Measurements from ENCODE around the gene HOXA3.

Gene HOXA3

DNA sequence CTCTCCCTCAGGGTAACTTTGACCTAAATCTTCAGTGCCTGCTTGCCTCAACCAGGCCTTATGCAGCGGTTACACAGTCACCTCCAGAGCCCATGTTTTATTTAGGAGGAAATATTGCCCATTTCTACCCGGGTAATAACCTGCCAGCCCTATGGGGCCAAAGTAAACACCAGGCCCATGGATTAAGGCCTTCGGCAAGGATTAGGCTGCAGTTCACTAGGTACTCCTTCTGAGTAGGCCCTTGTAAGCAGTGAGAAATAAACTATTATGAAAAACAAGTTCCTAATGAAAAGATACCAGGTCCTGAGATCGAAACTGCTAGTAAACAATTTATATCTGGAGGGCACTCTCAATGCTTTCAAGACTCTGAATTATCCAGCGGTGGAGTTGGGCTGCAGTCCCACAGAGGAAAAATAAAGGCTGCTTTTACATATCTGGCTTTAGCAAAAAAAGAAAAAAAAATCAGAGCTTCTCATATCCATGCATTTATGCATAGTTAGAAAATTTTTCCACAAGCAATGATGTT is 25.5 kb upstream of the HOXA3 start:
- DNase-seq: no peak

DNA sequence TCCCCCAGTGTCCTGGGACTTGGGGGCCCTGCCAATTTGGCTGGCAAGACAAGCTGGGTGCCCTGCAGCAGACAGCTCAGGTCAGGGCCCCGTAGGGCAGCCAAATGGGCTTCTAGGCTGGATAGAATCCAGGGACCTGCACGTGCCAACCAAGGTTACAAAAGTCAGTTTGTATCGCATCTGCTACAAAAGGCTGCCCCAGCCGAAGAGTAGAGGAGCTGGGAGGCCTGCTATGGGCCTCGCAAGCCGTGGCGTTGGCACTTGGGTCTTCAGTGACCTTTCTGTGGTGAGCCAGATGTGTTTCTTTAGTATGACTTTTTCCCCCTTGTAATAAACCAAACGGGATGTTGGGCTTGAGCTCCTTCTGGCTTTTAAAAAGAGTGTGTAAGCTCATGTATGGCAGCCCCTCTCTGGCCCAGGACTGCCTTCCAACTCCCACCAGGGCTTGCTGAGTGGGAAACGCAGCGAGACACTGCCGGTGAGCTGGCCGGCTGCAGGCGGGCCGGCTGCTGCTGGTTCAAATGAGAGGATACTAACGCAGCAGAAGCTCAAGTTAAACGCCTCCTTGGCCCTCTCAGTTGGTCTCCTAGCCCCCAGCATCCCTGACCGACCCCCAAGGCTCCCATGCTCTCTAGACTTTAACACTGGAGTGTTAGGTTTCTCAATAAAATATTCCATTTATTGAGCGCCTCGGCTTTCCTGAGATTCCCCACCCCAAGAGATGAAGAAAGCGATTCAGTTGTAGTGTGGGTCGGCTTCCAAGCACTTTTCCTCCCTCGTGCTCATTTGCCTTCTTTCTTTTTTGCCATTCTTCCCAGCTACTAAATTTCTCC is 24.8 kb upstream of the HOXA3 start:
- DNase-seq: no peak

DNA sequence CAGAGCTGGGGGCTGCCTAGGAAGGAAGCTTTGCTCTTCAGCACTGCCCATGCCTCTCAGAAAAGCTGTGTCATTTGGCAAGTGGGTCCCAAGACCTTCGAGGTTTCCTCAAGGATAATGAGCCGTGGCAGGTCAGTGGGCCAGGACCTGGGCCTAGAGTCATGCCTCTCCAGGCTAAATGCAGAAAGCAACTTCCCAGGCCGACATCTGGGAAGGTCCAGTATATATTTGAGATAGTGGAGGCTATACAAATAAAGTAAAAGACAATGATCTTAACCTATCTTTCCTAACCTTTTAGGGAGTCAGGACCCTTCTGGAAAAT is 24.1 kb upstream of the HOXA3 start:
- no peak for DNase-seq

DNA sequence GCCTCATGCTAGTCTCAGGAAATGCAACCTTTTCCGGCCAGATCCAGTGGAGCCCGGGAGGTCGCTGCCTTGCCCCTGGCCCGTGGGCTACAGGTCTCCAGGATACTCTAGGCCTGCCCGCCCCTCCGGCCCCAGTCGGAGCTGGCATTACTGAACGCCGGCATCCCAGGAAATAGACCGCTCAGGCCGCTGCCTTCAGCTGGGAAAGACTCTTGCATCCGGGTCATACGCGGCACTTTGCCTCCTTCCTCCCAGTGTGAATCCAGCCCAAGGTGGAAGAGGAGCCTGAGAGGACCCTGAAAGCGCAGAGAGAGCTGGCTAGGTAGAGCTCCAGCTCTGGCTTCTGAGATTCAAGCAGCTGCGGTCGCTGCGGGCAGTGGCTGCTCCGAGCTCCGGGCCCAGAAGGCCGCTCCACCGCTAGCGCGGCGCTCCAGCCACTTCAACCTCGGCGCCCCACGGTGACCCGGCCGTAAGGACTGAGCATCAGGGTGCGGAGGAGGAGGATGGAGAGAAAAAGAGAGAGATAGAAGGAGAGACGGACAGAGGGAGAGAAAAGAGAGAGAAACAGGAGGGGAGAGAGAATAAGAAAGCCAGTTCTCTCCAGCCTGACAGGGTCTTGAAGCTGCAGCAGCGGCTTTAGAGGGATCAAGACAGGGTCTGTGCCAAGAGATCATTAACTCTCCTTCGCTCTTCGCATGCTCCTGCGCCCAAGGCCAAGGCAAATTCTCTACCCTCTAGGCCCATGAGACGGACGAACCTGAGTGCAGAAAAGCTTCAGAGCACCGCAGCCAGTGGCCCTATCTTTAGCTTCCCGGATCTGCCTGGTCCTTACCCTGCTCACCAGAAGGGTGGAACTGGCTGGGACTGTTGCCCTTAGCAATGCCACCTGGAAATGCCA is 23.5 kb upstream of the HOXA3 start:
- DNase-seq: peak; percentile 51

DNA sequence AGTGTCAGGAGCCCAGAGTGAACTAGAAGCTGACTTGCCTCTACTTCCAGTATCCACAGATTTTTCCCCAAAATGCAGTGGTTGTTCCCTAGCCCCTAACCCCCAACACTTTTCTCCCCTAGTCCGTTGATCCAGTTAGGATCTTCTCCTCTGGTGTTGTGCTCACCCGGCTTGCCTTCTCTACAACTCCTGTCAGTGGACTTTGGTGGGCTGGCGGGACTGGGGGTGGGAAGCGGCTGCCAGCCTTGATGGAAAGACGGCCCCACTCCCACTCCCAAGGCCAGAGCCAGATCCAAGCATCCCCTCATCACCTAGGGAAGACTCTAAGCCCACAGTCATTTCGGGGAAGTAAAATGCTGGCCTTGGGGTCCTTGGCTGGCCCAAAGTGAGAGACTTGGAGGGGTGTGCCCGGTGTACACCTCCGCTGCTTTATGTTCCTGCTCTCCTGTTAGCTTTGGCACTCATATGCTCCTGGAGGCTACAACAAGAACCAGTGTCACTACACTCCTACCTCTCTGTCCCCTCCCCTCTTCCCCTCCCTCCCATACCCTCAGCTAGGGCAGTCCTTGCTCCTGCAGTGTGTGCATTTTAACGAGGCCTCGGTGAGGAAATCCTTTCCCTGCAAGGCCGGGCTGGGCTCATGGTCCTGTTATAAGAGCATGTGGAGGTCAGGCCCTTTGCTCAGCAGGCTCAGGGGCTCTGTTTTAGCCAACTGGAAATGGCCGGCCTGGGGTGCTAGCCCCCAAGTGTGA is 22.7 kb upstream of the HOXA3 start:
- DNase-seq: no peak

DNA sequence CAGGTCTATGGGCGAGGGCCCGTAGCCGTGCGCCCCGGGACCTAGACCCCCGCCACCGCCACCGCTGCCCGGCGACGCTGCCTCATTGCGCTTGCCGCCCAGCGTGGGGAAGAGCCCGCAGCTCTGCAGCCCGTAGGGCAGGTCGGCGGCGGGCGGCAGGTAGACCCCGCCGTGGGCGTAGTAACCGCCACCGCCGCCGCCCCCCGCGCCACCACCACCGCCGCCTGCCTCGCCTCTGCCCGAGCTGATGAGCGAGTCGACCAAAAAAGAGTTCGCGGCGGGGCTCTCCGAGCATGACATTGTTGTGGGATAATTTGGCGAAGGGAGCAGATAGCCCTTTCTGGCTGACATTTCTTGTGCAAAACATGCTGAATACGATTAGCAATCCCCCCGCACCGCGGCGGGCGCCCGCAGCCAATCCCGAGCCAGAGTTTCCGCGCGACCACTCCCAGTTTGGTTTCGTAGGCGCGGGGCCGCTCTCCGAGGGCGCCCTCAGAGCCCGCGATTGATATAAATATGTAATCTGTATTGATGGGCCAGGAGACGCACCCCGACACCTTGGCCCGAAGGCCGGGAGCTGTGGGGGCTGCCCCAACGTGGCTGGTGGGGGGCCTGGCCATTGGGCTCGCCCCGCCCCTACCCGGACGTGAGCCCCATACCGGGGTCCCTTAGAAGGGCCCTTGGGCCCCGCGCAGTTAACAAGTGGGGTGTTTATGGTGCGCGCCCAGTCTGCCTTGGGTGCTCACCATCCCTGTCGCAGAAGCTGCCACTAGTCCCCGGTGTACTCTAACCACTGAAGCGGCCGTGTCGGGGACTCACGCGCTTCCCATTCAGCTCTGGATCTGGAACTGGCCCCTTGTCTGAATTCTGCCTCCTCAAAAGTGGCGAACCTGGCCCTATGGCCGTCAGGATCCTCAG is 21.8 kb upstream of the HOXA3 start, which contains the start of gene HOXA10:
HOXA10 (minus strand) TSS at position 365 of the 918 bp plus-strand sequence; CDS start at position 351, 14 bp downstream.
- DNase-seq: no peak

DNA sequence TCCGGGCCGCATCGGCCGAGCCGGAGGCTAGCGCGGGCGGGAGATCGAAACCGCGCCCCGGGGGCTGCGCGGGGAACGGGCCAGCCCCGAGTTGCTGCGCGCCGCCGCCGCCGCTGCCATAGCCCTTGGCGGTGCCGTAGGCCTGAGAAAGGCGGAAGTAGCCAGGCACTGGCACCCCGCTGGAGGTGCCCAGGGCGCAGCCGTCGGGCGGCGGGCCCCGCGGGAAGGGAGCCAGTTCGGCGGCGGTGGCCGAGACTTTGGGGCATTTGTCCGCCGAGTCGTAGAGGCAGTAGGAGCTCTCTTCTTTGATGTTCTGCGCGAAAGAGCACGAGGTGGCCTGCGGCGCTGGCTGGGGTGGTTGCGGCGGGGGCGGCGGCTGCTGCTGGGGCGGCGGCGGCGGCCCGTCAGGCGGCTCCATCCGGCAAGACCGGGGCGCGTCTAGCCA is 21.1 kb upstream of the HOXA3 start:
- peak; percentile 81 for DNase-seq

DNA sequence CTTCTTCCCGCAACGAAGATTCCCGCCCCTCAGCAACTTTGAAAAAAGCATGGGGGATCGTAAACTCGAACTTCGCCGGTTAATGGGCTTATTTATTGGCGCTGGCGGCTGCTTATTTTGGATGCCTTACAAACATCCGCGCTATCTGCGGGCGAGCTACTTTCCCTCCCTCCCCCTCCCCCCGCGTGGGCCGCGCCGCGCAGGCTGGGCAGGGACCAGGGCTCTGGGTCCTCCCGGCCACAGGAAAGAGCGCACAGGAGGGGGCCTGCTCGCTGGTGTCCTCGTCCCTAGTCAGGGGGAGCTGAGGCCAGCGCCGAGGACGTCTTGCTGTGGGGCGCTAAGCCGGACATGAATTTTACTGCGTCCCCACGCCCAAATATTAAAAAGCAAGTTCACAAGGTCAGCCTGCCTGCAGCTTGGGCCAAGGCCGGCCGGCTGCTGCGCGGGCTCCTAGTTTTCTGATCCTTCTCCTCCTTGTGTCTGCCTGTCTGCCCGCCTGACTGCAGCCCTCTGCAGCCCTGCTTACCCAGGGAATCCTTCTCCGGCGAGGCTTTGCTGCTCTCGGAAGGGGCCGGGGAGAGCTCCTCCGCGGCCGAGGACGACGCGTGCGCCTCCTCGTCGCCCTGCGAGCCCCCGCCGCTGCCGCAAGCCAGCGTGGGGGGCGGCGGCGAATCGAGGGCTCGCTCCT is 20.6 kb upstream of the HOXA3 start:
- DNase-seq: peak; percentile 81

DNA sequence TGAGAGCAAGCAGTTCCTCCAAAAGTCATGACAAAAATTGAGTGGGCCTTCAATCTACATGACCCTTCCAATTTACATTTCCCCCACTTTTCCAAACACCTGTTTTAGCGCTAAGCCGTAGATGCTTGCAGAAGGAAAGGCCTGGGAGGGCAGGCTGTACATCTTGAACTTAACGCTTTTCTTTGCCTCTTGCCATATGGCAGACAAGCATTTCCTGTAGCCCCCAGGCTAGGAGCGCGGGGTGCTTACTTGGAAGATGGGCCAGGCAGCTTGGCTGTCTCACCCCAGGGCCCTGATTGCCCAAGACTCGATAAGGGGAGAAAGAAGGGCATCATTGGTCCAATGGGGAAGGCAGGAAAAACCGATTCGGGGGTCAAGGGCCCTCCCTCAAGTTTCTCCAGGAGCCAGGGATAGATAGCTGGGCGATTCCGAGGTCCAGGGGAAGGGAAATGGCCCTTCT is 20.0 kb upstream of the HOXA3 start:
- no peak for DNase-seq

DNA sequence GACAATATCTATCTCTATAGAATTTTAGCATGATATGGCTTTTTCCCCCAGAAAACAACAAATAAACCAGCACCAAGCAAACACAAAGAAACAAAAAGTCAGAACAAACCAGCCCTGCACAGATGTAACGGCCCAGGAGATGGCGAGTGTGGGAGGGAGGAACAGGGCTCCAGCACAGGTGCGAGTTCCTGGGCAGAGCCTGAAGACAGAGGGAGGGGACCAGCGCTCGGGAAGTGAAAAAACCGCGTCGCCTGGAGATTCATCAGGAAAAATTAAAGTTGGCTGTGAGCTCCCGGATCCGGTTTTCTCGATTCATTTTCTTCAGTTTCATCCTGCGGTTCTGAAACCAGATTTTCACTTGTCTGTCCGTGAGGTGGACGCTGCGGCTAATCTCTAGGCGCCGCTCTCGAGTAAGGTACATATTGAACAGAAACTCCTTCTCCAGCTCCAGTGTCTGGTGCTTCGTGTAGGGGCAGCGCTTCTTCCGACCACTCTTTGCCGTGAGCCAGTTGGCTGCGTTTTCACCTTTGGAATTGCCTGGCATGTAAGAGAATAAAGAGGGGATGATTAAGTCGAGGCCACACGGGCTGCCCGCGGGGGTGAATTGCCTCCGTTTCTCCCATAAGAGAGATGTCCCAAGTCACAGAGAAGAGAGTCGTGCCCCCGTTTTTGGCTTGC is 19.4 kb upstream of the HOXA3 start:
- DNase-seq: peak; percentile 77

DNA sequence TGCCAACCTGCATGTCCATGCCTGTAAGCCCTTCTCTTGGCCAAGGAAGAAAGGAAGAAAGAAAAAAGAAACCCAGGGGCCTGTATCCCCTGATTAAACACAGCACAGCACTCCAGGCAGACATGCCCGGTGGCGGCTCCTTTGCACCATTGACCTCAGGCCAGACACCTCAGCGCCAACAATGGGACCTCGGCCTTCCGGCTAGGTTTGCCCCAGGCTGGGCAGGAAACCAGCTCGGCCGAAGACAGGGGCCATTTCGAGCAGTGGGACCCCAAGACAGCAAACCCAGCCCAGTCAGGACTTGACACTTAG is 18.9 kb upstream of the HOXA3 start:
- no peak for DNase-seq

DNA sequence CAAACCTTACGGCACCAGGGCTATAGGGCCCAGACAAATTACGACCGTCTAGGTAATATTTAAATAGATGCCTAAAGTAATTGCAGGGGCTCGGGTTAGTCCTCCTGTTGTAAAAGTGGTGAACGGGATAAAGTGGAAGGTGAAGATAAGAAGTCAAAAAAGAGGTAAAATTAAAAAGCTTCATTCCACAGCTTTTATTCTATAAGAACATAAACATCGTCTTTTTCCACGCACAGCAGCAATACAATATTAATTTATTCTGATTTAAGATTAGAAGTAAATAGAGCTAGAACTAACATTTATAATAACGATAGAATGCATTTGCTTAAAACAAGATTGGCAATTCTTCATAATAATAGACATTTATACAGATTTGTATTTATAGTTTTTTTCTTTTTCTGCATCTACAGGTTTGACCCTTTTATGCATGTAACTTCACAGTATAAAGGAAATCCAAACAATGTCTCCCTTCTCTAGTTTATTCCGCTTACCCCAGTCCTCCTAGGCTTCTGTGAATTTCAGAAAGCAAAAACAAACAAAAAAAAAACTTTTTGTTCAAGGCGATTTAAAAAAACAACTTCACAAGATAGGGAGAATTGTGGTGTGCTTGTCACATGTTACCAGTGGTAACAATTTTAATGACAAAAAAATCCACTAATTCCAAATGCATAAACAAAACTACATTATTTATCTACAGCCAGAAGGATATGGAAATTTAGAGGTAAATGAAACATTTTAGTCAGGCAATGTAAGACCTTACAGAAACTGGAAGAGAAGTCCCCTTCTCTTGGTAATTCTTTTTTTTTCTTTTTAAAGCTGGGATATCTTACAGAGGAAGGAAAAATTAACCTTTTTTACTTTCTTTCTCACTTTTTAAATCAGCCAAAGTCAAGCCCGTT is 18.3 kb upstream of the HOXA3 start:
- DNase-seq: no peak

DNA sequence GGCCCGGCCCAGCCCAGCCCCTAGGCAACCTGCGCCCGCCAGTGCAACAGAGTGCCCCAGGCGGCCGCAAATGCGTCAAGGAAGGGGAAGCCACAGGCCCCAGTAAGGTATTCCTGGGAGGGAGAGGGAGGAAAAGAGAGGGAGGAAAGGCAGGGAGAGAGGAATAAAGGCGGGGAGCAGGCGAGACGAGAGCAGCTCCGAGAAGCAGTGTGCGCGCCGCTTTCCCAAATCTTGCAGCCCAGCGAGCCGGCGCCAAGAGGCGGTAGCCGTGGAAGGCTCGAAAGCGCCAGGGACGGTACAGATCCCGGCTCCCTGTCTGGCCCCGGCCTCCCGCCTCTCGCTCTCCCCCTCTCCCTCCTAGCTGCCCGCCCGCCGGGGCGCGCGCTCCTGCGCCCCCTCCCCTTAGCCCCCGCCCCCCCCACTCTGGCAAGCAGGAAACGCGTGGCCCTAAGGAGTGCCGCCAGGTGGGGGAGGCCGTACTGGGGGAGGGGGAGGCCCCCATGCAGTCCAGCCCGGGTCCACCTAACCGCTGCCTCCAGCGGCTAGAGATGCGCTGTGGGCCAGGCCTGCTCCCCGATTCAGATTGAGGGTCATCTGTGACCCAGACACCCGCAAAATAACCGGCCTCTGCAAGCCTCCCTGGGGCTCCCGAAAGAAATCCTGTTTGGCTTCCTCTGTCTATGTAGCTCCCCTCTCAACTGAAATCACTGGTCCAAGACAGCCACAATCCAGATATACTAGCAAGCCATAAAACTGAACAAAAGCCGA is 17.5 kb upstream of the HOXA3 start:
- DNase-seq: peak; percentile 83

DNA sequence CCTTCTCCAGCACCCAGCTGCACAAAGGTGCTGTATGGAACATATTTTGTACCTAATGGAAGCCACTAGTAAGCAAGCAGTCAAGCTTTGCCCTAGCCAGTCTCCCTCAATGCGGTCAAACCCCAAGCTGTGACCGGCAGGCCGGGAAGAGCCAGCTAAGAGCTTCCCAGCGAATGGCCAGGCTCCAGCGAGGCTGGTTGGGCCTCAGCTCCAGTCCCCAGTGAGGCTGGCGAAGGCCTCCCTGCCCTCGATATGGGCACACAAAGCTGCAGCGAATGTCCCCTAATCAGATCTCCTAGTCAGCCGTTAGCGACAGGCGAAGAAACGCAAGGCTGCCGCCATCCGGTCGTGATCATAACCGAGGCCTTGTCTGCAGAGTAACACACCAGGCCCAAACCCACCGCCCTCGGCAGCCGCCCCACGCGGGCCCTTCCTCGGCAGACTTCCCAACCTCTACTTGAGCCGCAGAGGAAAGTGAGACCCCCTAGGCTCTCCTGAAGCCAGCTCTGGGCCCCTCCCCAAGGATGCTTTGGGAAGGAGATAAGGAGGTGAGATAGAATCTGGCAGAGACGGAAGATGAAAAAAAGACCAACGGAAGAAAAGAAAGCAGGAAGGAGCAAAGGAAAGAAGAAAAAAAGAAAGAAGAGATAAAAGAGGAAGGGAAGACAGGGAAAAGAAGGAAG is 16.0 kb upstream of the HOXA3 start:
- DNase-seq: no peak

DNA sequence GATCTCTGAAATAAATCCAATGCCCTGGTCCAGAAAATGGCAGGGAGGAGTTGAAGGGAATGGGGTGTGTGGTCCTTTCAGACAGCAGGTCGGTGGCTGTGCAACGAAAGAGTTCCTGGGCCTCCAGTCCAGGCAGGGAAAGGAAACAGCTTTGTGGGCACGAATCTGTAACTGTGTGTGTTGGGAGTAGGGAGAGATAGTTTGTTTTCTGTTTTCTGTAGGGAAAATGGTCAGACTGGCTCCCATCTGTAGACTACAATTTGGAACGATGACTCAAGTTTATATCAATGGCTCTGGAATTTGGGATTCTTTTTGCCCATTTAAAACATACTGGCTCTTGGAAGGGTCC is 15.5 kb upstream of the HOXA3 start:
- no peak for DNase-seq

DNA sequence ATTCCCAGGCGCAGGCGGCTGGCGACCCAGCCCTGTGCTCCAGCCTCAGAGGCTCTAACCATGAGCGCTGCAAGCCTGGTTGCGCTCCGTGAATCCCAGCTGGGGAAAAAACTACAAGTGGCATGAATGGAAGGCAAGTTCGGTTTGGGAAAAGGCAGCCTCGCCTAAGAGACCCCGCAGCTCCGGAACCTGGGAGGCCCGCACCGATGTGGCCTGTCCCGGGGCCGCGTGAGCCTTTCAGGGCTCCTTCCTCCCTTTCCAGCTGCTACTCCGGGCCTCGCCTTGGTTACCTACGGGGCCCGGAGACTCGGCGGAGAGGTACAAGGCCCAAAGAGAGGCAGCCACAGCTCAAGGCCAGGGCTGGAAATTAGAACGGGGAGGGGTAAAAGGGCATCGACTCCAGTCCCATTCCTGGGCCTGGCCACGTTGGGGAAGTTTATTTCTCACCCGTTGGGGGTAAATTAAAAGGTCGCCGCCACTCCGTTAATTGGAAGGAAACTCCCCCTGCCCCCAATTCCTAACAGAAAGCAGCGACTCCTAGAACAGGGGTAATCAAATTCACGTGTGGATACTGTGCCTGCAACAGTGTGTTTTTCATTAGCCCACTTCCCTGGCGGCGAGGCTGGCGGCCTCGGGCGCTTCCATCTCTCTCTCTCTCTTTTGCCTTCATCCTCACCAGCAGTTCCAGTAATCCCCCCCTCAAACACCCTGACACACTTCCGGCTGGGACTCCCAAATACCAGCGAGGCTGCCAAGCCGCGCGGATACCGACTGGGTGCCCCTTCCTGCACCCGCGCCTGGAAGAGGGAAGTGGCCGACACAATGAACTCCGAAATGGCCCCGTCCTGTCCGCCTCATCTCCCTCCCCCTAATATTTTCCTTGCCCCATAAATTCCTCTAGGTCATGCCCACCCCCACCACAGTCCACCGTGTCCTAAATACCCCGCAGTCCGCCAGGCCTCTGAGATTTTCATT is 14.4 kb upstream of the HOXA3 start:
- no peak for DNase-seq

DNA sequence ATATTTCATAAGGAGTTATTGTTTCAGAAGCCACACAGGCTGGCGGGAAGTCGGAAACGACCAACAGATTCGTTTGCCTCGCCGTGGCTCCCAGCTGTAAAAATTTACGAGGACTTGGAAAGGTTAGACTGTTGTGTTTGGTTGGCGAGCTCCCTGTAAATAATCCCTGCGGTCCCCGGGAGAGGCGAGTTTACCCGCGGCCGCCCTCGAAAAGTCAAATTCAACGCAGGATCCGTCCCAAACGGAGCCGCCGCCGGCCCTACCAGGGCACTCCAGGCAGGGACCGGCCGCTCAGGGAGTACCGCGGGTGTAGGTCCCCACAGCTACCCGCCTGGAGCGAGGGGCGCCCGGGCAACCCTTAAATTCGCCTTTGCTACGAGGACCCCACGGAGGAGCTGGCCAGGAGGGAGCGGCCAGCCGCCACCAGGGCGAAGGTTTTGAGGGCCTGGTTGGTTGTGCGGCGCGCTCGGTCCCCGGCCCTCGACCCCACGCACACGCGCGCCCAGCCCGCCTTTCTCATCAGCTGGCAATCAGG is 13.7 kb upstream of the HOXA3 start:
- DNase-seq: no peak
